Measurements from ENCODE around the gene KLHL29. TPM values are rescaled to one million over a fixed set of nuclear protein-coding genes. Genes with fewer than 3 reads are reported as not detected.
"Not testable (repeated sequence)": the region's sequence is repeated elsewhere in the genome, so short reads cannot be mapped to it uniquely, and the experiment has no call there.

KLHL29 gene
- total RNA-seq, 1 donor from 2014 or later, result 4.4 TPM

- H3K27me3 Mint-ChIP-seq, result peaks cover 78% of the 10 kb centered on the region
- no peak overlapping the region for H3K4me3 Mint-ChIP-seq (ENCODE audit: low read depth)
- no peak overlapping the region for H3K27ac Mint-ChIP-seq
- no peak for DNase-seq (ENCODE audit: low spot score, unreplicated experiment)
- no peak for TF ChIP-seq CTCF (IDR thresholded peaks at IDR 0.05; ENCODE audit: unreplicated experiment)
- H3K4me1 Mint-ChIP-seq (ENCODE audit: low read depth), result peaks cover 9% of the 10 kb centered on the region
- no peaks in the 10 kb centered on the region for H3K9me3 Mint-ChIP-seq (ENCODE audit: low read depth)
- no peaks in the 10 kb centered on the region for H3K36me3 Mint-ChIP-seq (ENCODE audit: insufficient read depth)
These were observed 5.2 kb downstream of the KLHL29 start for GRCh38 chr2:23390152-23390551.

DNA sequence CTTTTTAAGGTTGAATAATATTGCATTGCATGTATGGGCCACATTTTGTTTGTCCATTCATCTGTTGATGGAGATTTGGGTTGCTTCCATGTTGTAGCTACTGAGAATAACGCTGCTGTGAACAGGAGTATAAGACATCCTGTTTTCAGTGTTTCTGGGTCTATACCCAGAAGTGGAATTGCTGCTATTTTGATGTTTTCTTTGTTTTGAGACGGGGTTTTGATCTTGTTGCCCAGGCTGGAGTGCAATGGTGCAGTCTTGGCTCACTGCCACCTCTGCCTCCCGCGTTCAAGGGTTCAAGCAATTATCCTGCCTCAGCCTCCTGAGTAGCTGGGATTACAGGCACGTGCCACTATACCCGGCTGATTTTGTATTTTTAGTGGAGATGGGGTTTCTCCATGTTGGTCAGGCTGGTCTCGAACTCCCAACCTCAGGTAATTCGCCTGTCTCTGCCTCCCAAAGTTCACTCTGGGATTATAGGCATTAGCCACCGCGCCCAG lies 6.3 kb downstream of the KLHL29 start:
- H3K27me3 Mint-ChIP-seq, result peaks cover 82% of the 10 kb centered on the region
- not testable (repeated sequence) for H3K4me3 Mint-ChIP-seq (ENCODE audit: low read depth); H3K36me3 Mint-ChIP-seq (ENCODE audit: insufficient read depth); H3K27ac Mint-ChIP-seq; DNase-seq (ENCODE audit: low spot score, unreplicated experiment); H3K4me1 Mint-ChIP-seq (ENCODE audit: low read depth); H3K9me3 Mint-ChIP-seq (ENCODE audit: low read depth)

- Mint-ChIP-seq H3K9me3 (ENCODE audit: low read depth) (no peaks in the 10 kb centered on the region), H3K27me3 (peaks cover 67% of the 10 kb centered on the region), H3K4me3 (ENCODE audit: low read depth) (no peak overlapping the region), H3K27ac (no peak overlapping the region), H3K4me1 (ENCODE audit: low read depth) (peaks cover 3% of the 10 kb centered on the region), H3K36me3 (ENCODE audit: insufficient read depth) (no peaks in the 10 kb centered on the region)
- DNase-seq (ENCODE audit: low spot score, unreplicated experiment), result no peak
- TF ChIP-seq CTCF (IDR thresholded peaks at IDR 0.05; ENCODE audit: unreplicated experiment), result no peak
These were observed 8.7 kb downstream of the KLHL29 start for GRCh38 chr2:23393722-23394121.

DNA sequence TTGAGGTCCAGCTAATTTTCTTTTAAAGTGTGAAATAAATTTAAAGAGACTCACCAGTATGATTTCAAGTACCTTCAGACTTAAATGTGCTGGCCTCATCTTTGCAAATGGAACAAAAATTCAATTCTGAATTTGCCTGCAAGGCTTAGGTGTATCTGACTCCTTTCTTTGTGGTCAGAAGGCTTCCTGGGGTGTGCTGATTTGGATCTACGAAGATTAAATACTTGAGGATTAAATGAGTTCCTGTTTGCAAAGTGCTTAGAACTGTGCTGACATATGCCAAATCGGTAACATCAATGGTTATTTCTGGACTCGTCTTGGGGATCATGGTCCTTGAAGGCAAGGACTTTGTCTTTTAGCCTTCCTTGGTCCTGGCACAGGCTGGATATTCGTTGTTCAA lies 9.7 kb downstream of the KLHL29 start:
- no peak overlapping the region for H3K4me3 Mint-ChIP-seq (ENCODE audit: low read depth)
- H3K9me3 Mint-ChIP-seq (ENCODE audit: low read depth), result no peaks in the 10 kb centered on the region
- no peak for DNase-seq (ENCODE audit: low spot score, unreplicated experiment)
- H3K36me3 Mint-ChIP-seq (ENCODE audit: insufficient read depth), result no peaks in the 10 kb centered on the region
- TF ChIP-seq CTCF (IDR thresholded peaks at IDR 0.05; ENCODE audit: unreplicated experiment), result no peak
- peaks cover 3% of the 10 kb centered on the region for H3K4me1 Mint-ChIP-seq (ENCODE audit: low read depth)
- no peak overlapping the region for H3K27ac Mint-ChIP-seq
- H3K27me3 Mint-ChIP-seq, result peaks cover 59% of the 10 kb centered on the region

DNA sequence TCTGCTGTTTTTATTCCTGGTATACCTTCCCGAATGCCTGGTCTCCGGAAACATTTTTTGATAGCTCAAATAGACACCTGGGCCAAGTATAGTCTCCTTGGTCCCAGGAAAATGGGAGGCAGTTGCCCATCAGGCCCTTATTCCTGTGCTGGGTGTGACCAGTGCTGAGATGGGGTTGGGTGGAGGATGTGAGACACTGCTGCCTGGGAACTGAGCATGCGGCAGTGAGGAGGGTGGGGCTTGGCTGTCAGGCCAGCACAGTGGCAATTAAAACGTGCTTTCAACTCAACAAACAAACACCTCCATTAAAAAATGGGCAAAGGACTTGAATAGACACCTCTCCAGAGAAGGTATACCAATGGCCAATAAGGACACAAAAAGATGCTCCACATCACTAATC lies 12.5 kb downstream of the KLHL29 start:
- no peak for DNase-seq (ENCODE audit: low spot score, unreplicated experiment)
- no peak overlapping the region for H3K27ac Mint-ChIP-seq
- TF ChIP-seq CTCF (IDR thresholded peaks at IDR 0.05; ENCODE audit: unreplicated experiment), result no peak
- H3K36me3 Mint-ChIP-seq (ENCODE audit: insufficient read depth), result no peaks in the 10 kb centered on the region
- H3K4me1 Mint-ChIP-seq (ENCODE audit: low read depth), result peaks cover 5% of the 10 kb centered on the region
- no peak overlapping the region for H3K4me3 Mint-ChIP-seq (ENCODE audit: low read depth)
- peaks cover 44% of the 10 kb centered on the region for H3K27me3 Mint-ChIP-seq
- no peaks in the 10 kb centered on the region for H3K9me3 Mint-ChIP-seq (ENCODE audit: low read depth)

DNA sequence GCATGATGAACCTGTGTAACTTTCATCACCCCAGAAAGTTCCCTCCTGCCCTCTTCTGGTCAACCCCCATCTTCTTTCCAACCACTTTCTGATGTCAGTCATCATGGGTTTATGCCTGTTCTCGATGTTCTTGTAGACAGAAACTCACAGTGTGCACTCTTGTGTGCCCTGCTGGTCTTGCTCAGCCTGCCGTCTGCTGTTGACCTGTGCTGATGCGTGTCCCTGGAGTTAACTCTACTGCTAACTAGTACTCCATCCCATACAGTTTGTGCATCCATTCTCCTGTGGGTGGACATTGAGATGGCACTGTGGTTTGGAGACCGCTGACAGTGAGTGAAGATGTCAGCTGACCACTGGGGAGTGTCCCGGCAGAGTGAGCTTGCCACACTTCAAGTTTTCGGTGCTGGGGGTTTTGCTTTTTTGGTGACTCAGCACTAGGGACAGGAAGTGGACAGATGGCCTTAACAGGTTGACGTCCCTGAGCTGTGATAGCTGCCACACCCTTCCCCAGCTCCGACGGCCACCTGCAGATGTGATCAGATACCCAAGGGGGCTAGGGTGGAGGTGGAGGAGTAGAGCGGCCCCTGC lies 14.8 kb downstream of the KLHL29 start:
- TF ChIP-seq CTCF (IDR thresholded peaks at IDR 0.05; ENCODE audit: unreplicated experiment), result no peak
- no peaks in the 10 kb centered on the region for H3K9me3 Mint-ChIP-seq (ENCODE audit: low read depth)

More for the DNA sequence above, 14.8 kb downstream of the KLHL29 start:
- no peak for DNase-seq (ENCODE audit: low spot score, unreplicated experiment)
- peaks cover 23% of the 10 kb centered on the region for H3K27me3 Mint-ChIP-seq
- no peak overlapping the region for H3K4me3 Mint-ChIP-seq (ENCODE audit: low read depth)
- H3K36me3 Mint-ChIP-seq (ENCODE audit: insufficient read depth), result no peaks in the 10 kb centered on the region
- peaks cover 10% of the 10 kb centered on the region for H3K4me1 Mint-ChIP-seq (ENCODE audit: low read depth)
- H3K27ac Mint-ChIP-seq, result no peak overlapping the region

All from progenitor cell of endocrine pancreas (in vitro differentiated cells).